OCI-LY3 (cell line): Measurements from ENCODE around the gene HAUS6.

Experiments used
- H2AFZ ChIP-seq: fragments of 200-600, 300-600 bp; shearing (Covaris generic); 2 replicates; pipeline ENCODE4 v1.6.0; 2014; ENCODE audit warnings: antibody characterized with exemption, low read depth, low read length
- H3K27ac ChIP-seq: fragments of 200-600, 300-600 bp; sonication (generic); 2 replicates; pipeline ENCODE4 v1.5.1; 2014; ENCODE audit warnings: mild to moderate bottlenecking, low read length, moderate library complexity, mixed read lengths
- H3K27me3 ChIP-seq: fragments of 200-600, 300-600 bp; sonication (generic); 2 replicates; pipeline ENCODE4 v1.6.1; 2014; ENCODE audit warnings: low read depth, low read length, mixed read lengths
- H3K36me3 ChIP-seq: fragments of 200-600, 300-600 bp; sonication (generic); replicated peaks from 2 replicates; pipeline ENCODE3; 2014; ENCODE audit warnings: low read depth, low read length, mixed read lengths
- H3K4me1 ChIP-seq: fragments of 300-600, 200-600 bp; sonication (generic); 2 replicates; pipeline ENCODE4 v1.6.1; 2014; ENCODE audit warnings: low read length, mixed read lengths
- H3K4me2 ChIP-seq: fragments of 200-600, 300-600 bp; sonication (generic); 2 replicates; pipeline ENCODE4 v1.6.1; 2014; ENCODE audit warnings: low read length, mixed read lengths
- H3K4me3 ChIP-seq: fragments of 300-600, 200-600 bp; sonication (generic); 2 replicates; pipeline ENCODE4 v1.5.1; 2014; ENCODE audit warnings: antibody characterized with exemption, mild to moderate bottlenecking, low read length, moderate library complexity
- H3K79me2 ChIP-seq: fragments of 300-600, 200-600 bp; shearing (Covaris generic); 2 replicates; pipeline ENCODE4 v1.6.1; 2014; ENCODE audit warnings: mild to moderate bottlenecking, low read length, mixed read lengths
- H3K9ac ChIP-seq: fragments of 300-600, 200-600 bp; shearing (Covaris generic); 2 replicates; pipeline ENCODE4 v1.6.0; 2014; ENCODE audit warnings: mild to moderate bottlenecking, low read length, moderate library complexity
- H3K9me3 ChIP-seq: fragments of 200-600, 300-600 bp; shearing (Covaris generic); 2 replicates; pipeline ENCODE4 v1.6.1; 2014; ENCODE audit warnings: low read length, mixed read lengths; ENCODE audit not compliant: insufficient read depth
- H4K20me1 ChIP-seq: fragments of 200-600, 300-600 bp; sonication (generic); 2 replicates; pipeline ENCODE4 v1.6.1; 2016; ENCODE audit warnings: low read length, mixed read lengths; ENCODE audit not compliant: insufficient read depth
- EZH2phosphoT487 ChIP-seq: fragments of 200-600 bp; shearing (Covaris generic); IDR thresholded peaks from 2 replicates; pipeline ENCODE4 v1.6.1; 2018; ENCODE audit warnings: antibody characterized with exemption, mixed run types, low read depth
- TF ChIP-seq, protein P1 (sequence below): fragments of 200-600, 300-600 bp; sonication (generic); IDR thresholded peaks from 2 replicates; pipeline ENCODE4 v1.5.1; 2014; ENCODE audit warnings: antibody characterized with exemption, low read length, low read depth

The HAUS6 gene

GRCh38 chr9:19120877-19121276 is 18.2 kb upstream of the HAUS6 start:
- Histone ChIP-seq H3K9me3 (no peaks in the 10 kb centered on the region), H3K4me3 (no peak overlapping the region), H3K4me2 (no peak overlapping the region), H2AFZ (no peak overlapping the region), H3K79me2 (peaks cover under 1% of the 10 kb centered on the region), H3K36me3 (peaks cover 60% of the 10 kb centered on the region), H3K4me1 (no peaks in the 10 kb centered on the region; the same call in 1 of the 2 replicates), H3K27me3 (no peaks in the 10 kb centered on the region), H4K20me1 (no peaks in the 10 kb centered on the region), H3K9ac (no peak overlapping the region), H3K27ac (no peak overlapping the region)
- TF ChIP-seq, protein P1, sequence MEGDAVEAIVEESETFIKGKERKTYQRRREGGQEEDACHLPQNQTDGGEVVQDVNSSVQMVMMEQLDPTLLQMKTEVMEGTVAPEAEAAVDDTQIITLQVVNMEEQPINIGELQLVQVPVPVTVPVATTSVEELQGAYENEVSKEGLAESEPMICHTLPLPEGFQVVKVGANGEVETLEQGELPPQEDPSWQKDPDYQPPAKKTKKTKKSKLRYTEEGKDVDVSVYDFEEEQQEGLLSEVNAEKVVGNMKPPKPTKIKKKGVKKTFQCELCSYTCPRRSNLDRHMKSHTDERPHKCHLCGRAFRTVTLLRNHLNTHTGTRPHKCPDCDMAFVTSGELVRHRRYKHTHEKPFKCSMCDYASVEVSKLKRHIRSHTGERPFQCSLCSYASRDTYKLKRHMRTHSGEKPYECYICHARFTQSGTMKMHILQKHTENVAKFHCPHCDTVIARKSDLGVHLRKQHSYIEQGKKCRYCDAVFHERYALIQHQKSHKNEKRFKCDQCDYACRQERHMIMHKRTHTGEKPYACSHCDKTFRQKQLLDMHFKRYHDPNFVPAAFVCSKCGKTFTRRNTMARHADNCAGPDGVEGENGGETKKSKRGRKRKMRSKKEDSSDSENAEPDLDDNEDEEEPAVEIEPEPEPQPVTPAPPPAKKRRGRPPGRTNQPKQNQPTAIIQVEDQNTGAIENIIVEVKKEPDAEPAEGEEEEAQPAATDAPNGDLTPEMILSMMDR, result no peak
- TF ChIP-seq EZH2phosphoT487, result no peak

- Histone ChIP-seq H3K4me2 (no peak overlapping the region), H3K36me3 (peaks cover 60% of the 10 kb centered on the region), H3K4me3 (no peak overlapping the region), H3K79me2 (no peaks in the 10 kb centered on the region), H3K27me3 (no peaks in the 10 kb centered on the region), H4K20me1 (no peaks in the 10 kb centered on the region), H3K9me3 (no peaks in the 10 kb centered on the region), H3K4me1 (no peaks in the 10 kb centered on the region), H3K9ac (no peak overlapping the region), H2AFZ (no peak overlapping the region), H3K27ac (no peak overlapping the region)
- TF ChIP-seq, protein P1, result no peak
- TF ChIP-seq EZH2phosphoT487, result no peak
Observed at GRCh38 chr9:19119801-19120440, 17.2 kb upstream of the HAUS6 start.

DNA sequence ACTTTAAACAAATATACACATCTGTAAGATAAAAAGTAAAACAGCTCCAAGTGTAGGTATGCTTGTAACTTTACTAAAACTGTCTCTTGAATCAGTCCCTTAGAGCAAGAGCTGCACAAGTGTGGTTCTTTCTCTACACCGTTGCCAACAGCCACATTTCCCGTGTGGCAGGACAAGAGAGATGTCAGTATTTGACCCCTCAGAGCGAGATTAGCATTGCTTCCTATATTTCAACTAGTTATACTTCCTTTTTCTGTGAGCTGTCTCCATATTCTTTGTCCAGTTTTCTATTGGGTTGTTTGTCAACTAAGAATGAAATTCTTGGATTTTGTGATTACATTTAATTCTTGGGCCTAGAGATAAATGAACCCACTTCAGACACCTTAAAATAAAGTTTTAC is 16.5 kb upstream of the HAUS6 start:
- Histone ChIP-seq H3K4me2 (no peak overlapping the region), H3K27ac (no peak overlapping the region), H3K36me3 (peaks cover 57% of the 10 kb centered on the region), H3K9ac (no peak overlapping the region), H3K4me1 (no peaks in the 10 kb centered on the region), H4K20me1 (no peaks in the 10 kb centered on the region), H3K27me3 (no peaks in the 10 kb centered on the region), H3K79me2 (no peaks in the 10 kb centered on the region), H3K4me3 (no peak overlapping the region), H2AFZ (no peak overlapping the region), H3K9me3 (no peaks in the 10 kb centered on the region)
- TF ChIP-seq, protein P1, result no peak
- TF ChIP-seq EZH2phosphoT487, result no peak

GRCh38 chr9:19117039-19117716 is 14.5 kb upstream of the HAUS6 start:
- Histone ChIP-seq H2AFZ (no peak overlapping the region), H3K4me2 (no peak overlapping the region), H3K9me3 (no peaks in the 10 kb centered on the region), H4K20me1 (no peaks in the 10 kb centered on the region), H3K4me3 (no peak overlapping the region), H3K9ac (no peak overlapping the region), H3K79me2 (no peaks in the 10 kb centered on the region), H3K27me3 (no peaks in the 10 kb centered on the region), H3K4me1 (no peaks in the 10 kb centered on the region), H3K27ac (no peak overlapping the region), H3K36me3 (peaks cover 44% of the 10 kb centered on the region)
- TF ChIP-seq EZH2phosphoT487, result no peak
- TF ChIP-seq, protein P1, result no peak
